PC-3 (cell line): Measurements from ENCODE around the gene MEI4. TPM values are rescaled to one million over a fixed set of nuclear protein-coding genes. Genes with fewer than 3 reads are reported as not detected.

Source experiments
- ATAC-seq: fragments of 200-7000 bp; cut with Tn5 transposase; 2 replicates; pipeline ENCODE4 v1.9.1; 2020; ENCODE audit warnings: mild to moderate bottlenecking, moderate library complexity
- BruUV-seq: library from RNA; stranded (reverse); fragments of 400-500 nt; replicated peaks from 2 replicates; lab custom pipeline; 2021; lab: Mats Ljungman, UMichigan
- CTCF ChIA-PET: fragments of 300-600 bp; sonication (Branson Sonifier 250); formaldehyde crosslinking; loops from one replicate; lab custom pipeline; 2022; ENCODE audit warnings: antibody characterized with exemption; lab: Charles Lee
- POLR2A ChIA-PET: fragments of 300-600 bp; sonication (Branson Sonifier 250); formaldehyde crosslinking; loops from one replicate; lab custom pipeline; 2022; ENCODE audit warnings: antibody characterized with exemption; ENCODE audit not compliant: unreplicated experiment; lab: Charles Lee
- DNase-seq: peaks from one replicate; pipeline ENCODE4 v3.0.0-alpha.2; 2015
- H2AFZ ChIP-seq: fragments of 300-600 bp; sonication (generic); 2 replicates; pipeline ENCODE4 v1.6.0; 2016; ENCODE audit warnings: antibody characterized with exemption, low read length
- H3F3A ChIP-seq: fragments of 300-600 bp; sonication (generic); one replicate; pipeline ENCODE4 v1.6.0; 2017; ENCODE audit warnings: antibody characterized with exemption, low read length, control low read depth, mild to moderate bottlenecking; ENCODE audit not compliant: unreplicated experiment
- H3K27ac ChIP-seq: fragments of 300-600 bp; sonication (generic); 2 replicates; pipeline ENCODE4 v1.5.1; 2016; ENCODE audit warnings: mild to moderate bottlenecking, low read length
- H3K27me3 ChIP-seq: fragments of 300-600 bp; sonication (generic); 2 replicates; pipeline ENCODE4 v1.6.1; 2016; ENCODE audit warnings: low read length, mixed read lengths
- H3K36me3 ChIP-seq: fragments of 300-600 bp; sonication (generic); 2 replicates; pipeline ENCODE4 v1.6.1; 2016; ENCODE audit warnings: low read depth, mixed run types, low read length, mixed read lengths
- H3K4me1 ChIP-seq: fragments of 300-600 bp; sonication (generic); 2 replicates; pipeline ENCODE4 v1.5.1; 2016; ENCODE audit warnings: low read length; ENCODE audit not compliant: insufficient read depth
- H3K4me2 ChIP-seq: fragments of 300-600 bp; sonication (generic); 2 replicates; pipeline ENCODE4 v1.6.0; 2016; ENCODE audit warnings: low read length
- H3K4me3 ChIP-seq: fragments of 300-600 bp; sonication (generic); 2 replicates; pipeline ENCODE4 v1.5.1; 2016; ENCODE audit warnings: mild to moderate bottlenecking, low read length, mixed read lengths
- H3K79me2 ChIP-seq: fragments of 300-600 bp; sonication (generic); 2 replicates; pipeline ENCODE4 v1.6.1; 2017; ENCODE audit warnings: low read length, mixed read lengths
- H3K9ac ChIP-seq: fragments of 300-600 bp; sonication (generic); 2 replicates; pipeline ENCODE4 v1.6.0; 2016; ENCODE audit warnings: mild to moderate bottlenecking, low read length
- H3K9me2 ChIP-seq: fragments of 300-600 bp; sonication (generic); replicated peaks from 2 replicates; pipeline ENCODE4 v1.6.1; 2016; ENCODE audit warnings: mixed run types, low read length, mixed read lengths
- H3K9me3 ChIP-seq: fragments of 300-600 bp; sonication (generic); 2 replicates; pipeline ENCODE4 v1.6.1; 2016; ENCODE audit warnings: low read length, mixed read lengths
- H4K20me1 ChIP-seq: fragments of 300-600 bp; sonication (generic); 2 replicates; pipeline ENCODE4 v1.6.1; 2016; ENCODE audit warnings: low read length, mixed read lengths
- EZH2 ChIP-seq: fragments of 300-600 bp; sonication (generic); IDR thresholded peaks from one replicate; pipeline ENCODE4 v1.6.1; 2017; ENCODE audit warnings: antibody characterized with exemption, mild to moderate bottlenecking, low read length; ENCODE audit not compliant: unreplicated experiment
- EZH2phosphoT487 ChIP-seq: fragments of 300-600 bp; sonication (generic); IDR thresholded peaks from 2 replicates; pipeline ENCODE4 v1.6.1; 2018; ENCODE audit warnings: mild to moderate bottlenecking, antibody characterized with exemption, low read length, borderline replicate concordance
- intact Hi-C: fragments of 100-400 bp; cut with micrococcal nuclease; formaldehyde crosslinking; loops from 2 replicates; pipeline ENCODE4 v1.9.0; 2023
- total RNA-seq: library from RNA; depleted of rRNA; stranded (reverse); fragments of >200 nt; gene quantifications from 2 replicates; pipeline ENCODE4 v1.2.3, GENCODE V29; 2014
- TF ChIP-seq, protein P1 (sequence below): fragments of 300-600 bp; sonication (generic); conservative IDR thresholded peaks from 2 replicates; pipeline ENCODE4 v1.5.1; 2017; ENCODE audit warnings: antibody characterized with exemption, low read depth, mild to moderate bottlenecking, low read length

Gene MEI4
- total RNA-seq, 1 experiment from 2014 or later: not detected

DNA sequence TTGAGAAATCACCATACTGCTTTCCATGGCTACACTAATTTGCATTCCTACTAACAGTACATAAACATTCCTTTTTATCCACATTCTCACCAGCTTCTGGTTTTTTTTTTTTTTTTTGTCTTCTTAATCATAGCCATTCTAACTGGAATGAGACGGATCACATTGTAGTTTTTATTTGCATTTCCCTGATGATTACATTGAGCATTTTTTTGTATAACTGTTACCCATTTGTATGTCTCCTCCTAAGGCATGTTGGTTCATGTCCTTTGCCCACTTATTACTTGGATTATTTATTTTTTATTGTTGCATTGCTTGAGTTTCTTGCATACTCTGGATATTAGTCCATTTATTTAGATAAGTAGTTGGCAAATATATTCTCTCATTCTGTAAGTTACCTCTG lies 258.0 kb downstream of the MEI4 start:
- no peak for DNase-seq

DNA sequence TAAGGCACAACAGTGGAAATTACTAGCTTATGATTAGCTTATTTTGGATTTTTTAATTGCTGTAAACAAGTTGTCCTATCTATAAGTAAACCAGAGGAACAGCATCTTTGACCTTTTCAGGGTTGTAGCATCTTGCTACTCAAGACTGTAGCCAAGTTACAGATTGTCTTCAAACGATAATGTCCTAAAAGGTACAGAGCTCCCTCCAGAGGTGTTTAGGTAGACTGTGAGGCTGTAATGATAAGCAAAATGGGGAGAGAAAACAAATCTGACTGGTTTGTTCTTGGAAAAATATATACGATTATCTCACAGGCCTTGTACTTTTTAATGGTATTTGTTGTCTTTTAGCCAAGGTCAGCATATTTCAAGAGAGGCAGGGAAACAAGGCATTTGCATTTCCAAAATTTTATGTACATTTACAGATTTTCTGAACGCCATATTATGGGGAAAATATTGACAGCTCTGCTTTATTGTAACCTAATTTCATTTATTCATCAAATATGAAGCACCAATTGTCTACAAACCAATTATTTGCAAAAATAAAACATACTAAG lies 273.4 kb downstream of the MEI4 start:
- Histone ChIP-seq H3K27ac (no peak overlapping the region), H3K36me3 (no peaks in the 10 kb centered on the region), H4K20me1 (no peaks in the 10 kb centered on the region), H3K9ac (no peak overlapping the region), H3K4me1 (no peaks in the 10 kb centered on the region), H3K27me3 (no peaks in the 10 kb centered on the region), H3K4me3 (no peak overlapping the region), H3K9me3 (no peaks in the 10 kb centered on the region), H3K79me2 (no peaks in the 10 kb centered on the region), H2AFZ (no peak overlapping the region), H3F3A (no peaks in the 10 kb centered on the region), H3K4me2 (no peak overlapping the region), H3K9me2 (no peaks in the 10 kb centered on the region)
- CTCF ChIA-PET: no interaction called here
- DNase-seq: peak; percentile 1
- no peak for ATAC-seq
- TF ChIP-seq, protein P1, sequence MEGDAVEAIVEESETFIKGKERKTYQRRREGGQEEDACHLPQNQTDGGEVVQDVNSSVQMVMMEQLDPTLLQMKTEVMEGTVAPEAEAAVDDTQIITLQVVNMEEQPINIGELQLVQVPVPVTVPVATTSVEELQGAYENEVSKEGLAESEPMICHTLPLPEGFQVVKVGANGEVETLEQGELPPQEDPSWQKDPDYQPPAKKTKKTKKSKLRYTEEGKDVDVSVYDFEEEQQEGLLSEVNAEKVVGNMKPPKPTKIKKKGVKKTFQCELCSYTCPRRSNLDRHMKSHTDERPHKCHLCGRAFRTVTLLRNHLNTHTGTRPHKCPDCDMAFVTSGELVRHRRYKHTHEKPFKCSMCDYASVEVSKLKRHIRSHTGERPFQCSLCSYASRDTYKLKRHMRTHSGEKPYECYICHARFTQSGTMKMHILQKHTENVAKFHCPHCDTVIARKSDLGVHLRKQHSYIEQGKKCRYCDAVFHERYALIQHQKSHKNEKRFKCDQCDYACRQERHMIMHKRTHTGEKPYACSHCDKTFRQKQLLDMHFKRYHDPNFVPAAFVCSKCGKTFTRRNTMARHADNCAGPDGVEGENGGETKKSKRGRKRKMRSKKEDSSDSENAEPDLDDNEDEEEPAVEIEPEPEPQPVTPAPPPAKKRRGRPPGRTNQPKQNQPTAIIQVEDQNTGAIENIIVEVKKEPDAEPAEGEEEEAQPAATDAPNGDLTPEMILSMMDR: 0 out of 2 replicates have a peak, but pooled peaks have one; percentile 24
- no peak for TF ChIP-seq EZH2phosphoT487
- BruUV-seq: no TSS peak
- intact Hi-C loops: no loop called here
- POLR2A ChIA-PET: no interaction called here

More for the DNA sequence above, 258.0 kb downstream of the MEI4 start:
- Histone ChIP-seq H3K9me3 (no peaks in the 10 kb centered on the region), H3K4me3 (no peak overlapping the region), H4K20me1 (no peaks in the 10 kb centered on the region), H3K79me2 (no peaks in the 10 kb centered on the region), H3F3A (no peaks in the 10 kb centered on the region), H3K9me2 (no peaks in the 10 kb centered on the region), H3K4me1 (no peaks in the 10 kb centered on the region), H3K27me3 (no peaks in the 10 kb centered on the region), H3K27ac (no peak overlapping the region), H3K36me3 (no peaks in the 10 kb centered on the region), H3K4me2 (no peak overlapping the region), H2AFZ (no peak overlapping the region), H3K9ac (no peak overlapping the region)
- intact Hi-C loops: no loop called here
- TF ChIP-seq, protein P1: no peak
- TF ChIP-seq EZH2phosphoT487 (no peak), EZH2 (no peak)
- no peak for ATAC-seq
- BruUV-seq: no TSS peak
- ChIA-PET CTCF (no interaction called here), POLR2A (no interaction called here)

DNA sequence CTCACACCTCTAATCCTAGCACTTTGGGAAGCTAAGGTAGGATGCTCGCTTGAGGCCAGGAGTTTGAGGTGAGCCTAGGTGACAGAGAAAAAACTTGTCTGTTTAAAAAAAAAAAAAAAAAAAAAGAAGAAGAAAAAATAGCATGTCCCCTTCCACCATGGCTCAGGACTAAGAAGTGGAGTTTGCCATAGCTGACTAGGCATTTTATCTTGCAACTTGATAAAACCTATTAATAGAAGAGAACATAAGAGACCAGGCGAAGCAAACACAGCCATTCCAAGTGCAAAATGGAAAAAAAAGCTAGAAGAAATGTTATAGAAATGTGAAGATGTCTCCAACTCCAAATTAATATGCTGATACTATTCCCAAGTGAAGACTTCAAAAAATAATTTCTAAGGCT lies 277.5 kb downstream of the MEI4 start:
- no peaks in the 10 kb centered on the region for H3K36me3 ChIP-seq
- no peak overlapping the region for H3K27ac ChIP-seq
- H3K4me1 ChIP-seq: no peaks in the 10 kb centered on the region
- no peak overlapping the region for H3K4me2 ChIP-seq
- POLR2A ChIA-PET: no interaction called here
- CTCF ChIA-PET: no interaction called here
- no TSS peak for BruUV-seq
- H3K9me3 ChIP-seq: no peaks in the 10 kb centered on the region
- intact Hi-C loops: no loop called here
- H3F3A ChIP-seq: no peaks in the 10 kb centered on the region
- no peaks in the 10 kb centered on the region for H3K27me3 ChIP-seq
- no peak overlapping the region for H3K9ac ChIP-seq
- ATAC-seq: no peak
- no peaks in the 10 kb centered on the region for H3K9me2 ChIP-seq
- no peak for DNase-seq
- no peaks in the 10 kb centered on the region for H4K20me1 ChIP-seq
- TF ChIP-seq, protein P1: no peak
- TF ChIP-seq EZH2: no peak
- no peak for TF ChIP-seq EZH2phosphoT487
- H2AFZ ChIP-seq: no peak overlapping the region
- H3K4me3 ChIP-seq: no peak overlapping the region
- no peaks in the 10 kb centered on the region for H3K79me2 ChIP-seq
